Measurements from ENCODE around the gene COG1. TPM values are rescaled to one million over a fixed set of nuclear protein-coding genes. Genes with fewer than 3 reads are reported as not detected.

COG1 gene
- polyA plus RNA-seq, 1 of the 3 experiments (the other 2 are of a cell fraction): 52.8 TPM

GRCh38 chr17:73198930-73199260, 6.0 kb downstream of the COG1 start:
- Histone ChIP-seq H3K79me2 (ENCODE audit: insufficient read depth) (peaks cover 45% of the 10 kb centered on the region), H3K27ac (ENCODE audit: low read depth in 2 of 2, low read length in 1 of 2) (no peak overlapping the region), H2AFZ (ENCODE audit: low read depth) (no peak overlapping the region), H3K27me3 (ENCODE audit: insufficient read depth) (no peaks in the 10 kb centered on the region), H3K9ac (no peak overlapping the region), H3K4me1 (ENCODE audit: control insufficient read depth in 1 of 2, insufficient read depth in 2 of 2, low read depth in 1 of 2, low read length in 1 of 2) (peaks cover 5 to 7% of the 10 kb centered on the region in 2 experiments; a peak in 2 of 4 replicates), H3F3A (replicated peaks; ENCODE audit: insufficient read depth) (peaks cover 5% of the 10 kb centered on the region), H3K4me3 (ENCODE audit: low read depth in 2 of 2, low read length in 1 of 2) (no peak overlapping the region), H3K9me2 (no peaks in the 10 kb centered on the region), H4K20me1 (ENCODE audit: insufficient read depth) (no peaks in the 10 kb centered on the region), H3K4me2 (no peak overlapping the region), H3K9me3 (no peaks in the 10 kb centered on the region), H3K36me3 (replicated peaks in 1 of 2; ENCODE audit: control insufficient read depth in 1 of 2, insufficient read depth in 2 of 2, low read length in 1 of 2) (peaks cover 68 to 82% of the 10 kb centered on the region in 2 experiments)
- TF ChIP-seq RAD21 (IDR thresholded peaks at IDR 0.05; ENCODE audit: low read length) (no peak), ELF1 (IDR thresholded peaks at IDR 0.05) (no peak), PBX3 (IDR thresholded peaks at IDR 0.05) (no peak), TCF12 (IDR thresholded peaks at IDR 0.05) (no peak), USF1 (IDR thresholded peaks at IDR 0.05; ENCODE audit: borderline replicate concordance, low read depth) (no peak), IRF3 (IDR thresholded peaks at IDR 0.05; ENCODE audit: low read depth, low read length) (no peak), NFIC (IDR thresholded peaks at IDR 0.05; ENCODE audit: borderline replicate concordance) (no peak)
- DNase-seq: no peak
- 97% methylated on average over 7 of the region's 7 CpGs for WGBS (ENCODE audit: low lambda C conversion rate)
- ChIA-PET CTCF (interaction anchor here (2.8 kb wide), 1 partner anchor 171 kb away, joined by 10 read pairs; no protein-coding TSS in a partner anchor), POLR2A (no interaction called here)

- no peak overlapping the region for H3K4me2 ChIP-seq
- no peak overlapping the region; a peak in 1 of 4 replicates for H3K27ac ChIP-seq (ENCODE audit: low read depth in 2 of 2, low read length in 1 of 2)
- no peak for DNase-seq
- ChIA-PET CTCF (interaction anchor here (1.2 to 4.1 kb wide), 3 partner anchors 8 to 474 kb away, joined by 3 to 14 read pairs (median 5); no protein-coding TSS in a partner anchor), POLR2A (no interaction called here)
- no peaks in the 10 kb centered on the region for H3K27me3 ChIP-seq (ENCODE audit: insufficient read depth)
- H3K9me3 ChIP-seq: no peaks in the 10 kb centered on the region
- H4K20me1 ChIP-seq (ENCODE audit: insufficient read depth): no peaks in the 10 kb centered on the region
- H3K36me3 ChIP-seq (replicated peaks in 1 of 2; ENCODE audit: control insufficient read depth in 1 of 2, insufficient read depth in 2 of 2, low read length in 1 of 2): peaks cover 74 to 85% of the 10 kb centered on the region in 2 experiments
- peaks cover under 1 to 6% of the 10 kb centered on the region in 2 experiments; a peak in 2 of 4 replicates for H3K4me1 ChIP-seq (ENCODE audit: control insufficient read depth in 1 of 2, insufficient read depth in 2 of 2, low read depth in 1 of 2, low read length in 1 of 2)
- WGBS (ENCODE audit: low lambda C conversion rate): 96% methylated on average over 7 of the region's 8 CpGs
- no peak overlapping the region for H2AFZ ChIP-seq (ENCODE audit: low read depth)
- H3K9me2 ChIP-seq: no peaks in the 10 kb centered on the region
- no peak for TF ChIP-seq RFX5 (IDR thresholded peaks at IDR 0.05; ENCODE audit: low read length)
- TF ChIP-seq MXI1 (IDR thresholded peaks at IDR 0.05; ENCODE audit: low read depth, low read length): no peak
- TF ChIP-seq SIN3A (IDR thresholded peaks at IDR 0.05; ENCODE audit: borderline replicate concordance, low read depth, low read length): no peak
- no peak for TF ChIP-seq NRF1 (IDR thresholded peaks at IDR 0.05; ENCODE audit: low read depth, low read length)
- no peak for TF ChIP-seq FOXJ3 (CRISPR knock-in tag; IDR thresholded peaks at IDR 0.05)
- TF ChIP-seq TEAD4 (IDR thresholded peaks at IDR 0.05; ENCODE audit: borderline replicate concordance, insufficient read depth): no peak
- no peak for TF ChIP-seq YY1 (IDR thresholded peaks at IDR 0.05; ENCODE audit: low read depth)
- no peak for TF ChIP-seq GABPA (IDR thresholded peaks at IDR 0.05; ENCODE audit: low read depth)
- TF ChIP-seq MAX (IDR thresholded peaks at IDR 0.05; ENCODE audit: low read depth): no peak
- no peak for TF ChIP-seq EP300 (IDR thresholded peaks at IDR 0.05; ENCODE audit: borderline replicate concordance in 1 of 2, low read depth in 1 of 2, low read length in 1 of 2)
- TF ChIP-seq IRF3 (IDR thresholded peaks at IDR 0.05; ENCODE audit: low read depth, low read length): no peak
- no peak for TF ChIP-seq FOXM1 (IDR thresholded peaks at IDR 0.05; ENCODE audit: low read depth)
- no peak for TF ChIP-seq RXRA (IDR thresholded peaks at IDR 0.05; ENCODE audit: borderline replicate concordance, low read depth)
- no peak for TF ChIP-seq ELF1 (IDR thresholded peaks at IDR 0.05)
- TF ChIP-seq PBX3 (IDR thresholded peaks at IDR 0.05): no peak
- TF ChIP-seq USF2 (IDR thresholded peaks at IDR 0.05; ENCODE audit: borderline replicate concordance, low read depth, low read length): no peak
- no peak for TF ChIP-seq TAF1 (IDR thresholded peaks at IDR 0.05; ENCODE audit: borderline replicate concordance, low read depth, low read length)
- peaks cover 36% of the 10 kb centered on the region for H3K79me2 ChIP-seq (ENCODE audit: insufficient read depth)
- H3K4me3 ChIP-seq (ENCODE audit: low read depth in 2 of 2, low read length in 1 of 2): no peak overlapping the region
- peaks cover under 1% of the 10 kb centered on the region for H3F3A ChIP-seq (replicated peaks; ENCODE audit: insufficient read depth)
- H3K9ac ChIP-seq: no peak overlapping the region
These were observed 7.0 kb downstream of the COG1 start for GRCh38 chr17:73199751-73200317.
